HG03354 (cell line): Measurements from ENCODE around the gene STK39.

ENCODE experiments used
- ATAC-seq: cut with Tn5 transposase; IDR thresholded peaks from one replicate; pipeline ENCODE4 v1.9.1; 2021; ENCODE audit warnings: mild to moderate bottlenecking; ENCODE audit not compliant: unreplicated experiment, poor library complexity, severe bottlenecking

STK39 gene

DNA sequence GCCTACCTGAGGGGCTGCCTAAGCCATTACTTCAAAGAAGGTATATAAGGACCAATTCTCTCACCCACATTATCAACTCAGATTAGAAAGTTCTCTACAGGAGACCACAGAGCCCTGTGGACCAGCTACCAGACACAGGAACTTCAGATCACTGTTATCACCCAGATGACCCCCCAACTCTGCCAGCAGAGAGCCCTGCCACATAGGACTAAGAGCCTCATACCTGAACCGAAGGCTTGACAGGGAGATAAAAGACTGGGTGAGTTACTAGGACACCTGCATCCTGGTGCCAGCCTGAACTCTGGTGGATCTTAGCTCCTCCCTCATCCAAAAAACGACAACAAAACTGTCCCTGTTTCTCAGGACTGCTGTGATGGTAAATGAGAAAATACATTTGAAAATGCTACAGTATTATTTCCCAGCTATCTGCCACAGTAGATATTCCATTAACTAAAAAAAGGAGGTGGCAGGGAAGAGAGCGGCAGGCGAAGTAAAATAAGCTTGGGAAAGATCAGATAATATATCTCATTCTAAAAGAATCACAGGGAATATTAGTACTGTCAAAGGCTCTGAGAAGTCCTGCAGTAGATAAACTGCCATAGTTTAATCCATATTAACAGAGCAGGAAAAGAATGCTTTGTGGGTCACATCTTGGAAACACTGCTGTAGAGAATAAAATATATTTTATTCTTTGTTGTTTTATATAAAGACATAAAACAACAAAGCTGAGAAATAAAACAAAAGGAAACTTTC is 79.7 kb downstream of the STK39 start:
- ATAC-seq, result no peak

DNA sequence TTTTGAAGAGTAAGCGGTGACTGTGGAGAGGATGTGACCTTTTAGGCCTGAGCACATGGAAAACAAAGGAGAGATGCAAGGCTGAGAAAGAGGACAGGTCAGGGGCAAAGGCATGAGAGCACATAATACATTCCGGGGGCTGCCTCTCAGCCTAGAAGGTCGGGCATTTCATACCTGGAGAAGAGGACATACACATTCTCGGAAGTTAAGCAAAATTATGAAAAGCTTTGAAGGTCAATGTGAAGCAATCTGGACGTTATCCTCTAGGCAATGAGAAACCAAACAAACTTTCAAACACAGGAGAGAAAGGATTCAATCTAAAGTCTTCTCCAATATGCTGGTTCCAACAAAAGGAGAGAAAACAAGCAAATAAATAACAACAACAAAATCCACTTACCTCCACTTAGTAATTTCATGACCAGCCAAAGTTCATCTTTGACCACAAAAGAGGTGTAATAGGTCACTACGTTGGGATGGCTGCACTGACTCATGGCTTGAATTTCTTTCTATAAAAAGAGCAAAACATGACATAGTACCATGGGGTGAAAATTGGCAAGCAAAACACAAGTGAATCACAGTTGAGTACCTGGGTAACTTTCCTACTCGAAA is 80.4 kb downstream of the STK39 start:
- ATAC-seq, result no peak

DNA sequence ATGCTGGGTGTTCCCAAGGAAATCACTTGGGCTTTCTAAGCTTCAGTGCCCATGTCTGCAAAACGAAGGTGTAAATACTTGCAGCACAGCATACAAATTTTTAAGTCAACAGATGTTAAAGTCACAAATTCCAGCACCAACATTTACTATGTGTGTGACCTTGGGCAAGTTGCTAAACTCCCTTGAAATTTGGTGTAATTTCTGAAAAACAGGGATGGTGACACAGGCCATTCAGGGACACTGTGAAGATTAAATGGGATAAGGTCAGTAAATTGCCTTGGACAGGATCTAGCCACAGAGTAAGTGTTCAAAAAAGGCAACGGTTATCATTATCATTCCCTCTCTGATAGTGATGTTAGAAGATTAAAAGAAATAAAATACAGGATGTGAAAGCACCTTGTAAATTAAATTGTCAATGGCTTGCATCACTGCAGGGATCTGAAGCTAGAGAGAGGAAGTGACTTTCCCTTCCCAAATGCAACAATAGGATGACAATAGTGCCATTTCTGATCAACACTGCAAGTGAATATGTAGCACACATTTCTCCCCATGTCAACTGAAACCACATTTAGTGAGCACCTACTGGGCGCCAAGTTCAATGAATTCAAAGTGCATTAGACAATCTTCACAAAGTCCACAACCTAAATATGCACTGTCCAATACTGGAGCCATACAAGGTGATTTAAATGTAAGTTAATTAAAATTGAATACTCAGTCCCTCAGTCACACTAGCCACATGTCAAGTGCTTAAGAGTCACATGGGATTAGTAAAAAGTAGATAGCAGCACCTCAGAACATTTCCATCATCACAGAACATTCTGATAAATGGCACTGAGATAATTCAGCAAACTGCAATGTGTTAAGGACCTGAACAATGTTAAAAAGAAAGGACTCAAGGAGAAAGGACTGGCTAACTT is 81.2 kb downstream of the STK39 start:
- ATAC-seq, result no peak

DNA sequence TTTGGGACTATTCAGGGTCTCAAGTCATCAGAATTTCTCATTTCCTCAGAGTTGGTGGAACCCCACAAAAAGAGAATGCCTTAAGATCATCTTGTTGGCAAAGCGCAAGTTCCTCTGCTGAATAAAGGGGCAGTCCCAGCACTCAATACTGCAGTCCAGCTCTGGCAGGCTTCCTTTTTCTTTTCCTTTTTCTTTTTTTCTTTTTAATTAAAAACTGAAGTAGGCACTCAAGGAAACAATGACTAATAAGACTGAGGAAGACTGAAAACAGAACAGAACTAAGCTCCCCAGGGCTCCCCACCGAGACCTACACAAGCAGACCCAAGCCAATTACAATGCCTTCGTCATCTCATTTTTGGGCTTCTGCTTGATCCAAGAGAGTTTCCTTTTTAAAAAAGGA is 82.0 kb downstream of the STK39 start:
- no peak for ATAC-seq

DNA sequence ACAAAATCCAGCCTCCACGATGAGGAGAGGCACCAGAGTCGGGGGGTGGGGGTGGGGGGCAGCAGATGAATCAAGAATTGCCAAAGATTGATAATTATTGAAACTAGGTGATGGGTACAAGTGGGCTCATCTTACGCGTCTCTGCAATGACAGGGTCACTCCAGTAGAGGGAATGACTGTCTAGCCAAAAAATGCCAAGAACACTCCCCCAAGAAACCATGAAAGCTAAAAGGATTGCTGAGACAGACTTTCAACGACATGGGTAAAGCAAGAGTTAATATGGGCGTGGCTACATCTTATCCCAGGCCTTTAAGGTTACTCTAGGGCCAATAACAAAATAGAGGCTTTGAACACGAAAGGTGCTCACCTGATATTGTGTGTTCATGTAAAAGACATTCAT is 86.5 kb downstream of the STK39 start:
- peak; percentile 64 for ATAC-seq

DNA sequence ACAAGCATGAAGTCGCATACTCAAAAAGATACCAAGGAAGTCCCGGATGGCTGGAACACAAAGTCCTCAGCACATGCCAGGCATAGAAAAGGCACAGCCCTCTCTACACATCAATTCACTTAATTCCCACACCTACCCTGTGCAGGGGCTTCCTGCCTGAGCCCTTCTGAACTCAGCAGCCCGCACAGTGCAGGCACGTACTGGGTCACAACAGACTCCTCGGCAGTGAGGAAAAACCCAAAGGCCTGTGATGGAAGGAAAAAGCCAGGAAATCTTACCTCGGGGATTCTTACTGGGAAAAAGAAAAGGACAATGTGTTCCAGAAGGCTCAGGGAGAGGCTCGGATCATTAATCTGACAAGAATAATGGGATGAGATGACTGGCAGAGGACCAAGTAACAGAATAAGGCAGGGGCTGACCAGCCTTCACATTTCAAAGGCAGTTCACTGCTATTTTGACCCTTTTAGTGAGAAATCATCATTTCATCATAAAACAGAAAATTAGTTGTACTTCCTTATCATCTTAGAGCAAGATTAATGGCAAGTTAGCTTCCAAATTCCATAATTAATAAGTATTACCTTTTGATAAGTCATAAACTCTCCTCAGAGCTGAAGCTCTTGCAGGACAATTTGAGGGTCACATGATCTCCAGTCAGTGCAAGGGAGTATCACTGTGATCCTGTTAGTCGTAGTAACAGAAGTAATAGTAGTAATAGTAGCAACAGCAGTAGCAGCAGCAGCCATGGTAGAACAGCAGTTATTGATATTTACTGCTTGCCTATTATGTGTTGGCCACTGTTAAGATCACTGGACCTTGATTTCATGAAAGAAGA is 87.4 kb downstream of the STK39 start:
- no peak for ATAC-seq

DNA sequence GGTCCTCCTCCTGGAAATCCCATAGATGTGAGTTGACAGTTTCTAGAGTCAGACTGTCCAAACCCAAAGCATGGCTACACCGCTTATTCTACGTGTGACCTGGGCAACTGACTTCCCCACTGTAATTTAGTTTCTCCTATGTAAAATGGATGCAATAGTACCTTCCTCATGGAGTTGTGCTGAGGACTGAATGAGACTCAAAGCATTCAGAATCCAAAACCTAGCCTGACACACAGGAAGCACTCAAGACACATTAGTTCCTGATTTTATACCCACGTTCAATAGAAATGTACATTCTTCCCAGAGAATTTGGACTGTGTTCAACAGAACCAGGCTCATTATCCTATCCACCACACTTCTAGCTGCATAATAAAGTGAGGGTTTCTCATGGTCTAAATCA is 88.8 kb downstream of the STK39 start:
- ATAC-seq, result no peak

DNA sequence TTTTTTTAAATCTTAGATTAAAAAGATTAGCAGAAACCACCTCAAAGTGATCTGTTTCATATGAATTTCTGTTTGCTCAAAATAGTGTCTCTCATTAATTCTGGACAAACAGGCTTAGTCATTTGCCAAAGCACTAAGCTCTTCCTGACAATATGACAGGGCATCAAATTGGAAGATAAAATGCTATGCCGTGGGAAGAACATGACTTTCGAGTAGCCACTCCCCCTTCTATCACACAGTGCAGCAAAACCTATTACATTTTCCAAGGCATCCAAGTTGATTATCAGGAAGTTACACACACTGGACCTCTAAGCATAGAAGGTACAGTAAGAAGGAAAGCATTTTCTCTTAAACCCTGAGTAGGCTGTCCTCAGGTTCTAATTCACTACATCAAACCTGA is 89.5 kb downstream of the STK39 start:
- no peak for ATAC-seq

DNA sequence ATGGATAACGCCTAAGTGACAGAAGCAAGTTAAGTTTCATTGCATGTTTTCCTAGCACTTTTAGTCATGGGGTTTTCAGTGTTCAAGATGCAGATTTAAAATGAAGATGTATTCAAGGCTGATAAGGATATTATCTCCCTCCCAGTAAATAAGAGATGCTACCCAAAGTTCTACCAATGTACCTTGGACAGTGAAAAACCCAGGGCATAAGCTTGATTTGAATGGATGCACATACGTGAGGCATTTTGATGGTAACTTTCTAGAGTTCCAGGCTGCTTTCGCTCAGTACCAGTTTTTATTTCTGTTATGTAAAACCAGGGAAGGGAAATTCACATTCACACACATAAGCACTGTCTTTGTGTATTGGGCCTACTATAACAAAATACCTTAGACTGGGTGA is 90.3 kb downstream of the STK39 start:
- ATAC-seq, result no peak

DNA sequence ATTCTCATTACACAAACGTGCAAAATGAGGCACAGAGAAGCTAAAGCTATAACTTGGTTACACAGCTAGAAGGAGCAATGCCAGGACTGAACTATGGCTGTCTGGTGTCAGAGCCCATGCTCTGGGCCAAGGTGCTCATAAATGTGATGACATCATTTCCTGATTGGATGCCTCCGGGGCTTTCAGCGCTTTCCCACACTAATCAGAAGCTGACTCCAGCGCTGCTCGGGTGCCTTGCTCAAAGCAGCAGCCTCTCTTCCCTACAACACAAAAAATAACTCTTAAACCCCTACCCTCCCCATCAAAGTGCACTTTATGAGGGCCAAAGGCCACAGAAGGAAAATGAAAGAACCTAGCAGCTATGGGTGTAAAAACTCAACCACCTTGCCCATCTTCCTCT is 90.7 kb downstream of the STK39 start:
- no peak for ATAC-seq

DNA sequence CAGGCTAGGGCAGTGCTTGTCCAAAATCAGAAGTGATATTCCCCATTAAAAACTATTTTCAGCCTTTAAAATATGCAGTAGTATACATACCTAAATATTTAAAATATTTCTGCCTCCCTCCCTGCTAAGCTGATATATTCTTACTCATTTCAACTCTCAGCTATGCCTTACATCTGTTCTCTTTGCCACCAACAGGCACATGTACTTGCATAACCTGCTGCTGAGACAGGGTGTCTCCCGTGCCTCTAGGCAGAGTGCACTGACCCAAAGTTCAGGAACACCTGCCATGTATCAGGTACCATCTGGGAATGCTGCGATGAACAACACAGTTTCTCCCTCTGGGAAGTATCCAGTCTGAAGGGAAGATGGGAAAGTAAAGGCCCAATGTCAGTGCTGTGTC is 91.7 kb downstream of the STK39 start:
- no peak for ATAC-seq

DNA sequence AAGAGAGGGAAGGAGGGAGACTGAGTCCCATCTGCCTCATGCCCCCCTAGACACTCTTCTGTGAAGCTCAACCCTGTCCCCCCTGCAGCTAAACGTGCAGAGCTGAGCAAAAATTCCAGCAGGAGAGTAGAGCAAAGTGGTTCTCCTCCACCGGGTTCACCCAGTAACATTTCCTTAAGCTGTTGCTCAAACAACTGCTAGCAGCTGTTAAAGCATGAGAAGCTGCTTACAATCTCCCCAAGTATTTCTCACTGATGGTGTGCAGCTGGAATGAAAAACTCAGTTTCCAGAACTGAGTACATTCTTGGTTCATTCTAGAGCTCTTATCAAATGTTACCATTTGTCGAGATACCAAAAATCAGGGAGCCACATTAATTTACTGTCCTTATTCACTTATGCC is 92.3 kb downstream of the STK39 start:
- no peak for ATAC-seq

DNA sequence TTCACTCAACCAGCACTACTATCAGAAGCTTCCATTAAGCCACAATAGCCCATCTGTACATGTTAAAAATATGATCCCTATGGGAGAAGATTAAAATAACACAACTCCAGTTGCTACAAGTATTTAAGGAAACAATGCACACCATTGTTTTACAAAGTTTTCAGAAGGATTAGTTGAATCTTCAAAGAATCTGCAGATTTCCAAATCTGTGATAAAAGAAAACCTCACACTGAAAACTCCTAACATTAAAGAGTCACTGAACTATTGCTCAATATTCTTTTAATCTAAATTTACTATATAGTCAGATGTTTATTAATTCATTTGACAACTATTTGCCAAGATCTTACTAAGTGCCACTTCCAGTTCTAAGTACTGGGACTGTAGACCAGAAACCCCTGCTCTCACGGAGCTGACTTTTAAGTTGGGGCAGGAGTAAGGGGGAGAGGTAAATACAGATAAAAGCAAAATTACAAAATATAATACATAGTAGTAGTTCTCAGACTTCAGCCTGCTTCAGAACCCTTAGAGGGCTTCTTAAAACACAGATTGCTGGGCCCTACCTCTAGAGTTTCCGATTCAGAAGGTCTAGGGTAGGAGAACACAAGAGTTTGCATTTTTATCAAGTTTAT is 94.4 kb downstream of the STK39 start:
- no peak for ATAC-seq

DNA sequence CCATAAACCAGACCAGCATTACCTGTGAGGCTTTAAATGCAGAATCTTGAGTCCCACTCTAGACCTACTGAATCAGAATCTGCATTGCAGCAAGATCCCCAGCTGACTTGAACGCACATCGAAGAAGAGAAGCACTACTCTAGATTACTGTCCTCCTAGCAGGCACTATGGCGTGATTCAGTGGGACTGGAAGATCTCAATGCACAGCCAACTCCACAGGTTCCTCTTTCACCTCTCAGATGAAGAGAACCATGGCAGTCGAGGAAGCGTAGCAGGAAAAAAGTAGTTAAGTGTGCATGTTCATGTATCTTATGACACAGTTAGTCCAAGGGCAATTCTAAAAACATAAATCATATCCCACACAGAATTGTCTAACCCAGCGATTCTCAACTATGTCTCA is 97.4 kb downstream of the STK39 start:
- ATAC-seq, result no peak

DNA sequence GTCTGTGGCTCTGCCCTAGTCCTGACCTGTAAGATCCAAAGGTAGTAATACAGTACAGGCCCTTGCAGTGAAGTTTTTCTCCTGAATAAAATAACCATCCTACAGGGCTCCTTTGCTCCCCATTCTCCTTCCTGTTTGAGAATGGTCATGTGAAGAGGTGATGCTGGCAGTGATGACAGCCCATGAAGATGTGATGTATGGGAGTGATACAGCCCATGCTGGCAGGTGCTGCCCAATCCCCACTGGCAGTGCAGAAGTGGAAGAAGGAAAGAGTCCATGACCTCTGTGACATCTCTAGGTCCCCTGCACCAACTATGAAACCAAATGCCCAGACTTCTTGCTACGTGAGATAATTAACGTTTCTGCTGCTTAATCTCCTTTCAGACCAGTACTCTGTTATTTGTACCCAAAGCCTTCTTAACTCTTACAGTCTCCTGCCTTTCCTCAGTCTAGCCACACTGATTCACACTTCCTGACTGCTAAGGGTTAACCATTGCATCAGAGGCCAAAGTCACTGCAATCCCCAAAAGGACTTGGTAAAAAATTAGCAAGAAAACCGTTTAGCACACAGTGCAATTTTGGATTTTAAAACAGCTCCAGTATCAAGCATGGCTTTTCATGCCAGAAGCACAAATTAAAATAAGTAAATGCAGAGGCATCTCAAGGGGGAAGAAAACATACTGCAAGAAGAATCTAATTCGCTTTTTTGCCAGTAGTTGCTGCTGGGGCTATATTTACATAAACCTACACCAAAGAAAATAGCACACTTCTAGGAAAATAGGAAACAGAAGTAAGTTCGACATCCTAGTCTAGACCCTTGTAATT is 98.0 kb downstream of the STK39 start:
- no peak for ATAC-seq

DNA sequence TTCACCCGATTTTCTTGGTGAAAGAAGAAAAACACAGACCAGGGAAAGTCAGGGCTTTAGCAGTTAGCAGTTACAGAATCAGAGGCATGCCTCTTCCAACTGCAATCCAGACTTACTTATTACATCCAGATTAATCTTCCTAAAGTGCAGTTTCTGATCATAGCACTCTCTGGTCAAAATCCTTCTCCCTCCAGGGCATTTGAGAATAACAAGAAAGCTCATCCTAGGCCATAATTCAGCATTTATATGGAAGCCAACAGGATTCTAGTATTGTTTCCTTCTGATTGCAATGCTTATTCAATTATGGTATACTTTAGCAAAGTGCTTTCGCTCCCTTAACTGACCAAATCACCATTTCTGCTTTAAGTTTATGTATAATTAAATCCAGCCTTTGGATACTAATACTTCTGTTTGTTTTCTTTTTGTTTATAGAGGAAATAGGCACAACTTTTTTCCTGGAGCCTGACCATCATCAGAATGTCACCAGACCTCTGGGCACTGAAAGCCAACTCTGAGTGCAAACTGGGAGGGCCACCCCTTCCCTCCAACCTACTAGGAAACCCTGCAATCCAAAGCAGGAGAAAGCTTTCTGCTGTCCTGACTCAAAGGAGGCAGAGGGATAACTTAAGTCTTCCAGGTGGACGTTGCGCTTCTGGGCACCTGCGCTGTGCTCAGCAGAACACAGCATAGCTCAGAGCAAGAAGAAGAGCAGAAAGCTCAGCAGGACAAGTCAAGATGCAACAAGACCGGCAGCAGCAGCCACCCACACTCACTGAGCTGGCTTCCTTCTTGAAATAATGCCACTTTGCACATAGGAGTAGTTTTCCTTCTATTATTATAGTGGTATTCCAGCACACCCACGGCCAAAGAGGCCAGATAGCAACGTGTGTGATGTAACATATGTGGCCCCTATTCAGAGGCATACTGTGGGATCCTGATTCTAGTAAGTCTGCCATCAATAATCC is 99.3 kb downstream of the STK39 start:
- no peak for ATAC-seq
